ENCODE data around the gene KRTAP9-3.
A peak's percentile ranks its signal among the peaks of the same experiment; 100 is the strongest.
"Not testable (repeated sequence)": the region's sequence is repeated elsewhere in the genome, so short reads cannot be mapped to it uniquely, and the experiment has no call there.

The KRTAP9-3 gene, protein sequence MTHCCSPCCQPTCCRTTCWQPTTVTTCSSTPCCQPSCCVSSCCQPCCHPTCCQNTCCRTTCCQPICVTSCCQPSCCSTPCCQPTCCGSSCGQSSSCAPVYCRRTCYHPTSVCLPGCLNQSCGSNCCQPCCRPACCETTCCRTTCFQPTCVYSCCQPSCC

GRCh38 chr17:41232399-41233105 is at the start of gene KRTAP9-3:
Gene KRTAP9-3, plus strand, starts transcription at chr17:41232449. Its CDS starts 53 bp downstream, at chr17:41232502.
- DNase-seq, result not testable (repeated sequence)

DNA sequence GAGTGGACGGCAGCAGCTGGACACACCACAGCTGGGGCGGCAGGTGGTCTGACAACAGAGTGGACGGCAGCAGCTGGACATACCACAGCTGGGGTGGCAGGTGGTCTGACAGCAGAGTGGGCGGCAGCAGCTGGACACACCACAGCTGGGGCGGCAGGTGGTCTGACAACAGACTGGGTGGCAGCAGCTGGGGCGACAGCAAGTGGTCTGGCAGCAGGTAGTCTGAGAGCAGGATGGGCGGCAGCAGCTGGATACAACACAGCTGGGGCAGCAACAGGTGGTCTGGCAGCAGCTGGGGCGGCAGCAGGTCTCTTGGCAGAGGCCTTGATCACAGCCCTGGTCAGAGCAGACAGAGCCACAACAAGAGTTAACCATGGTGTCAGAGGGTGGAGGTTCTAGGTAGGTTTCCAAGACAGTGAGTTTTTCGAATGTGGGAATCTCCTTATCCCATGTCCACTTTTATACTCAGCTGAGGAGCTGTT is 47.7 kb upstream of the KRTAP9-3 start, which contains the start of gene KRTAP4-1:
Gene KRTAP4-1, minus strand, starts transcription at position 432 of the 482 bp plus-strand sequence. Its CDS starts 57 bp downstream, at position 375.
- no peak for DNase-seq

GRCh38 chr17:41185001-41185400 is 47.2 kb upstream of the KRTAP9-3 start:
- DNase-seq, result no peak

GRCh38 chr17:41186872-41187271 is 45.4 kb upstream of the KRTAP9-3 start:
- no peak for DNase-seq

DNA sequence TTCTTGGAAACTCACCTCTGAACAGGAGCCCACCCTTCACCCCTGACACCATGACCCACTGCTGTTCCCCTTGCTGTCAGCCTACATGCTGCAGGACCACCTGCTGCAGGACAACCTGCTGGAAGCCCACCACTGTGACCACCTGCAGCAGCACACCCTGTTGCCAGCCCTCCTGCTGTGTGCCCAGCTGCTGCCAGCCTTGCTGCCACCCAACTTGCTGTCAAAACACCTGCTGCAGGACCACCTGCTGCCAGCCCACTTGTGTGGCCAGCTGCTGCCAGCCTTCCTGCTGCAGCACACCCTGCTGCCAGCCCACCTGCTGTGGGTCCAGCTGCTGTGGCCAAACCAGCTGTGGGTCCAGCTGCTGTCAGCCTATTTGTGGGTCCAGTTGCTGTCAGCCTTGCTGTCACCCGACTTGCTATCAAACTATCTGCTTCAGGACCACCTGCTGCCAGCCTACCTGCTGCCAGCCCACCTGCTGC is 42.4 kb upstream of the KRTAP9-3 start, which contains the start of gene KRTAP9-1:
Gene KRTAP9-1, plus strand, starts transcription at position 51 of the 482 bp plus-strand sequence. Its CDS starts 0 bp downstream, at position 51.
- DNase-seq, result not testable (repeated sequence)

DNA sequence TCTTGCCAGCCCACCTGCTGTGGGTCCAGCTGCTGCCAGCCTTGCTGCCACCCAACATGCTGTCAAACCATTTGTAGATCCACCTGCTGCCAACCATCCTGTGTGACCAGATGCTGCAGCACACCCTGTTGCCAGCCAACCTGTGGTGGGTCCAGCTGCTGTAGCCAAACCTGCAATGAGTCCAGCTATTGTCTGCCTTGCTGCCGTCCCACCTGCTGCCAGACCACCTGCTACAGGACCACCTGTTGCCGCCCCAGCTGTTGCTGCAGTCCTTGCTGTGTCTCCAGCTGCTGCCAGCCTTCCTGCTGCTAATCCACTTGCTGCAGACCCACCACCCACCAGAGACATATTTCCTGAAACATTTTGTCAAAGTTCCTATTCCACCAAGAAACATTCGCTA is 41.9 kb upstream of the KRTAP9-3 start:
- no peak for DNase-seq

DNA sequence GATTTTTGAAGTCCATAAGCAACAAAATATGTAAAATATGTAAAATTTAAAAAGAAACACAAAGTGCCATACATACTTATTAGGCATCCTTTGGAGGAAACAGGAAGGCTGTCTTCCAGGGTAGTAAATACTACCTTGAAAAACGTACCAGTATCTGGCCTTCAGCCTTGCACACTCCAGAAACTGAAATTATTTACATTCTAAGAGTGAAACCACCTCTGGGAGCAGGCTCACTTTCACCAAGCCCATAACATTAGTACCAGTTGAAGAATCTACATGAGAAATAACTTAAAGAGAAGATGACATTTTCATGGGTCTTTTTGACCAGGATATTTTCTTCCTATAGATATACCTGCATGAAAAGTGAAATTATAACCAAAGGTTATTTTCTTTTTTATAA is 36.2 kb upstream of the KRTAP9-3 start:
- DNase-seq, result no peak

DNA sequence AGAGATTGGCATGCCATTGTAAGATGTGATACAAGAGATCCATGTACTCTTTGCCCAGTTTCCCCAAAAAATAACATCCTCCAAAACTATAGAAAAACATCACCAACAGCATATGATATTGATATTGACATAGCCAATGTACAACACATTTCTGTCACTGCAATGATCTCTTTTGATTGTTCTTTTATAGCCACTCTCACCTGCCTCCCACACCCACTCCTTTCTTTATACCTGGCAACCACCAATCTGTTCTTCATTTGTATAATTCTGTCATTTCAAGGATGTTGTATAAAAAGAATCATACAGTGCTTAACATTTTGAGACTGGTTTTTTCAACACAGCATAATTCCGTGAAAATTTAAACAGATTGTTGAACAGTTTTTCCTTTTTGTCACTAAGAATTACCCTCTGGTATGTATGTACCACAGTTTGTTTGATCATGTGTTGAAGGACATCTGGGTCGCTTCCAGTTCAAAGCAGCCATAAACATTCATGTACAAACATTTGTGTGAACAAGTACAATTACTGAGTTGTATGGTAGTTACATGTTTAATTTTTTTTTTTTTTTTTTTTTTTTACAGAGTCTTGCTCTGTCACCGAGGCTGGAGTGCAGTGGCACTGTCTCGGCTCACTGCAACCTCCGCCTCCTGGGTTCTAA is 32.7 kb upstream of the KRTAP9-3 start:
- DNase-seq, result no peak

- peak; percentile 28 to 31 for DNase-seq
Observed at GRCh38 chr17:41211845-41212466, 20.3 kb upstream of the KRTAP9-3 start.

GRCh38 chr17:41212524-41213169 is 19.6 kb upstream of the KRTAP9-3 start:
- DNase-seq, result peak in 1 of 2 experiments; percentile 11

DNA sequence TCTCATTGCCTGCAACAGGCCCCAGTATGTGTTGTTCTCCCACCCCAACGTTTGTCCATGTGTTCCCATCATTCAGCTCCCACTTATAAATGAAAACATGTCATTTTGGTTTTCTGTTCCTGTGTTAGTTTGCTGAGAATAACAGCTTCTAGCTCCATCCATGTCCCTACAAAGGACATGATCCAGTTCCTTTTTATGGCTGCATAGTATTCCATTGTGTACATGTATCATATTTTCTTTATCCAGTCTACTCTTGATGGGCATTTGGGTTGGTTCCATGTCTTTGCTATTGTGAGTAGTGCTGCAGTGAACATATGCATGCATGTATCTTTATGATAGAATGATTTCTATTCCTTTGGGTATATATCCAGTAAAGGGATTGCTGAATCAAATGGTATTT is 16.6 kb upstream of the KRTAP9-3 start:
- DNase-seq, result no peak

GRCh38 chr17:41223821-41224220 is 8.4 kb upstream of the KRTAP9-3 start:
- DNase-seq, result no peak

- DNase-seq, result no peak
Observed at GRCh38 chr17:41226051-41226450, 6.2 kb upstream of the KRTAP9-3 start.

DNA sequence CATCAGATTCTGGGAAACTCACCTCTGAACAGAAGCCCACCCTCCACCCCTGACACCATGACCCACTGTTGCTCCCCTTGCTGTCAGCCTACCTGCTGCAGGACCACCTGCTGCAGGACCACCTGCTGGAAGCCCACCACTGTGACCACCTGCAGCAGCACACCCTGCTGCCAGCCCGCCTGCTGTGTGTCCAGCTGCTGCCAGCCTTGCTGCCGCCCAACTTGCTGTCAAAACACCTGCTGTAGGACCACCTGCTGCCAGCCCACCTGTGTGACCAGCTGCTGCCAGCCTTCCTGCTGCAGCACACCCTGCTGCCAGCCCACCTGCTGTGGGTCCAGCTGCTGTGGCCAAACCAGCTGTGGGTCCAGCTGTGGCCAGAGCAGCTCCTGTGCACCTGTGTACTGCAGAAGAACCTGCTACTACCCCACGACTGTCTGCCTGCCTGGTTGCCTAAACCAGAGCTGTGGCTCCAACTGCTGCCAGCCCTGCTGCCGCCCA is 5.6 kb upstream of the KRTAP9-3 start, which contains the start of gene KRTAP9-2:
Gene KRTAP9-2, plus strand, starts transcription at position 51 of the 498 bp plus-strand sequence. Its CDS starts 7 bp downstream, at position 58.
- not testable (repeated sequence) for DNase-seq

DNA sequence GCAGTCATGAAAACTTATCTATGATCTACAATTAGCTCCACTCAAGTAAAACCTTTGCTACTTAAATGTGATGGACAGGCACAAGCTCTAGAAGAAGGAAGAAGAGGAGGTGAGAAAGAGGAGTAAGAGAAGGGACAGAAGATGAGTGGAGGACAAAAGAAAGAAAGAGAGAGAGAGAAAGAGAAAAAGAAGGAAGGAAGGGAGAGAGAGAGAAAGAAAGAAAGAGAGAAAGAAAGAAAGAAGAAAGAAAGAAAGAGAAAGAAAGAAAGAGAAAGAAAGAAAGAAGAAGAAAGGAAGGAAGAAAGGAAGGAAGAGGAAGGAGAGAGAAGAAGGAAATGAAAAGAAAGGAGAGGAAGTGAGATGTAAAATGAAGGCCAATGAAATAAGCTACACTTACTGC is 2.2 kb upstream of the KRTAP9-3 start:
- no peak for DNase-seq

DNA sequence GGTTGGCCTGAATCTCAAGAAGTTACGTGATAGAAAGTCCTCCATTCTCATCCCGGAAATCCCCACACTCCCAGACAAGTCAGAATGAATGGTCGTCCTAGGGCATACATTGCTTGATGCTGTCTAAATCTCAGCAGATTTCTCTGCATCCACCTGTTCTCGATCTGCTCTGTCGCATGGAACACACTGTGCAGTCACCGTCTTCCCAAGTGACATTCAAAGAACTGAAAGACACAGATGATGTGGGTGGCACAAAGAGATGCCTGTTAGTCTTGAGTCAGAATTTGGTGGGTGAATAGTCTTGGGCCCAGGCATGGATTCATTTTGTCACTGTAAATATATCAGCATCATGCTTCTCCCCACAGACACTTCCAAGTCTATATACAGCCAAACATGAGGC is 518 bp upstream of the KRTAP9-3 start:
- no peak for DNase-seq

DNA sequence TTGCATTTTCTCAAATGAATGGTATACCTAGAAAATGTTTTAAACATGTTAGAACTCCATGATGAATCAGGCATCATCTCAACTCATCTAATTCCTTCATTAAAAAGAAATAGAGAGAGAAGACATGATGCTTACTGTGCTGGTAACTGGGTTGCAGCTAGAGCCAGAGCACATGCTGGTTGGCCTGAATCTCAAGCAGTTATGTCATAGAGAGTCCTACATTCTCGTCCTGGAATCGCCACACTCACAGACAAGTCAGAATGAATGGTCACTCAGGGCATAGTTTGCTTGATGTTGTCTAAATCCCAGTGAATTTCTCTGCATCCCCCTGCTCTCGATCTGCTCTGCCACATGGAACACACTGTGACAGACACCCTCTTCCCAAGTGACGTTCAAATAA is 4.9 kb downstream of the KRTAP9-3 start:
- DNase-seq, result not testable (repeated sequence)

DNA sequence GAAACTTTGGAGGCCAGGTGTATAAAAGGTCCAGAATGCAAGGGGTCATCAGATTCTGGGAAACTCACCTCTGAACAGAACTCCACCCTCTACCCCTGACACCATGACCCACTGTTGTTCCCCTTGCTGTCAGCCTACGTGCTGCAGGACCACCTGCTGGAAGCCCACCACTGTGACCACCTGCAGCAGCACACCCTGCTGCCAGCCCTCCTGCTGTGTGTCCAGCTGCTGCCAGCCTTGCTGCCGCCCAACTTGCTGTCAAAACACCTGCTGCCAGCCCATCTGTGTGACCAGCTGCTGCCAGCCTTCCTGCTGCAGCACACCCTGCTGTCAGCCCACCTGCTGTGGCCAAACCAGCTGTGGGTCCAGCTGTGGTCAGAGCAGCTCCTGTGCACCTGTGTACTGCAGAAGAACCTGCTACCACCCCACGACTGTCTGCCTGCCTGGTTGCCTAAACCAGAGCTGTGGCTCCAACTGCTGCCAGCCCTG is 5.7 kb downstream of the KRTAP9-3 start, which contains the start of gene KRTAP9-8:
Gene KRTAP9-8, plus strand, starts transcription at position 51 of the 489 bp plus-strand sequence. Its CDS starts 53 bp downstream, at position 104.
- DNase-seq, result not testable (repeated sequence)

DNA sequence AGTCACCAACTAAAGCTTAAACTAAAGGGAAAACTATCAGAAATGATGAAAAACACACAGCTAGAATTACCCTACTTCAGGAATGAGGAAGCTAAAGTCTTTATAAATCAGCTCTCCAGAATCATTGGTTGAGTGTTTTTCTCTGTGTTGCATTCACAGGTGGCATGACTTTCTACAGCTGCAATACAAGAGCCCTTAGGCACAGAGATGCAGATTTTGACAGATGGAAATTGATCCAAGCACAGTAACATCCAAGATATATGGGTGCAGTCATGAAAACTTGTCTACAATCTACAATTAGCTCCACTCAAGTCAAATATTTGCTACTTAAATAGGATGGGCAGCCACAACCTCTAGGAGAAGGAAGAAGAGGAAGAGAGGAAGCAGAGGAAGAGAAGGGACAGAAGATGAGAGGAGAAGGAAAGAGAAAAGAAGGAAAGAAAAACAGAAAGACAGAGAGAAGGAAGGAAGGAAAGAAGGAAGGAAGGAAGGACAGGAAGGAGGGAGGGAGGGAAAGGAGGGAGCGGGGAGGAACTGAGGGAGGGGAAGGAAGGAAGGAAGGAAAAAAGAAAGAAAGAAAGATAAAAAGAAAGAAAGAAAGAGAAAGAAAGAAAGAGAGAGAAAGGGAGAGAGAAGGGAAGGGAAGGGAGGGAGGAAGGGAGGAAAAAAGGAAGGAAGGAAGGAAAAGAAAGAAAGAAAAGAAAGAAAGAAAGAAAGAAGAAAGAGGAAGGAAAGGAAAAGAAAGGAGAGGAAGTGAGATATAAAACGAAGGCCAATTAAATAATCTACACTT is 14.9 kb downstream of the KRTAP9-3 start:
- DNase-seq, result not testable (repeated sequence)

DNA sequence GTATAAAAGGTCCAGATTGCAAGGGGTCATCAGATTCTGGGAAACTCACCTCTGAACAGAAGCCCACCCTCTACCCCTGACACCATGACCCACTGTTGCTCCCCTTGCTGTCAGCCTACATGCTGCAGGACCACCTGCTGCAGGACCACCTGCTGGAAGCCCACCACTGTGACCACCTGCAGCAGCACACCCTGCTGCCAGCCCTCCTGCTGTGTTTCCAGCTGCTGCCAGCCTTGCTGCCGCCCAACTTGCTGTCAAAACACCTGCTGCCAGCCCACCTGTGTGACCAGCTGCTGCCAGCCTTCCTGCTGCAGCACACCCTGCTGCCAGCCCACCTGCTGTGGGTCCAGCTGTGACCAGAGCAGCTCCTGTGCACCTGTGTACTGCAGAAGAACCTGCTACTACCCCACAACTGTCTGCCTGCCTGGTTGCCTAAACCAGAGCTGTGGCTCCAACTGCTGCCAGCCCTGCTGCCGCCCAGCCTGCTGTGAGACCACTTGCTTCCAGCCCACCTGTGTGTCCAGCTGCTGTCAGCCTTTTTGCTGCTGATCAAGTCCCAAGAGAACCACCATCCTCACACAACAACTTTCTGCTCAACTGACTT is 17.5 kb downstream of the KRTAP9-3 start, which contains the start of gene KRTAP9-4:
Gene KRTAP9-4, plus strand, starts transcription at position 51 of the 604 bp plus-strand sequence. Its CDS starts 34 bp downstream, at position 85.
- DNase-seq, result not testable (repeated sequence)
